ENCODE data around the gene FOXC1. TPM values are rescaled to one million over a fixed set of nuclear protein-coding genes. Genes with fewer than 3 reads are reported as not detected.

Gene FOXC1
- total and polyA plus RNA-seq, 2 experiments from 2014 or later: 0.60 to 1.1 TPM

- no peak overlapping the region for H2AFZ ChIP-seq
- no peak overlapping the region for H3K27ac ChIP-seq
- H3K9me3 ChIP-seq (ENCODE audit: low read depth): no peaks in the 10 kb centered on the region
- H3K36me3 ChIP-seq (replicated peaks; ENCODE audit: insufficient read depth, low read depth): no peaks in the 10 kb centered on the region
- H3K27me3 ChIP-seq: peaks cover 63% of the 10 kb centered on the region
- WGBS (ENCODE audit: low lambda C conversion rate, missing lambda C conversion rate): 95% methylated on average over 10 of the region's 10 CpGs
- H3K9me2 ChIP-seq (replicated peaks; ENCODE audit: insufficient read depth): no peaks in the 10 kb centered on the region
- H3K79me2 ChIP-seq: no peaks in the 10 kb centered on the region
- H3K4me2 ChIP-seq: no peak overlapping the region
- H3K4me1 ChIP-seq (ENCODE audit: insufficient read depth): peaks cover 12% of the 10 kb centered on the region
- no peak for DNase-seq (ENCODE audit: low spot score)
- H4K20me1 ChIP-seq (ENCODE audit: insufficient read depth, poor library complexity, severe bottlenecking): no peaks in the 10 kb centered on the region
- no peak overlapping the region for H3K4me3 ChIP-seq
- TF ChIP-seq EZH2phosphoT487 (IDR thresholded peaks at IDR 0.05; ENCODE audit: low read depth, severe bottlenecking, unreplicated experiment) (no peak), CTCF (IDR thresholded peaks at IDR 0.05; ENCODE audit: poor library complexity) (no peak), EZH2 (IDR thresholded peaks at IDR 0.05; ENCODE audit: borderline replicate concordance) (no peak)
Measured at GRCh38 chr6:1602049-1602713, 7.5 kb upstream of the FOXC1 start.

GRCh38 chr6:1603708-1604107, 6.0 kb upstream of the FOXC1 start:
- Histone ChIP-seq H3K9me3 (ENCODE audit: low read depth) (no peaks in the 10 kb centered on the region), H3K9me2 (replicated peaks; ENCODE audit: insufficient read depth) (no peaks in the 10 kb centered on the region), H3K79me2 (no peaks in the 10 kb centered on the region), H2AFZ (no peak overlapping the region), H3K4me1 (ENCODE audit: insufficient read depth) (peaks cover 18% of the 10 kb centered on the region), H3K4me3 (no peak overlapping the region), H3K27ac (no peak overlapping the region), H3K4me2 (peak overlapping the region; percentile 97), H4K20me1 (ENCODE audit: insufficient read depth, poor library complexity, severe bottlenecking) (no peaks in the 10 kb centered on the region), H3K36me3 (replicated peaks; ENCODE audit: insufficient read depth, low read depth) (no peaks in the 10 kb centered on the region), H3K27me3 (peaks cover 78% of the 10 kb centered on the region)
- TF ChIP-seq CTCF (IDR thresholded peaks at IDR 0.05; ENCODE audit: poor library complexity) (no peak), EZH2 (IDR thresholded peaks at IDR 0.05; ENCODE audit: borderline replicate concordance) (no peak), EZH2phosphoT487 (IDR thresholded peaks at IDR 0.05; ENCODE audit: low read depth, severe bottlenecking, unreplicated experiment) (no peak)
- WGBS (ENCODE audit: low lambda C conversion rate, missing lambda C conversion rate): 78% methylated on average over 15 of the region's 15 CpGs
- DNase-seq (ENCODE audit: low spot score): no peak

GRCh38 chr6:1604158-1605003, 5.3 kb upstream of the FOXC1 start:
- Histone ChIP-seq H4K20me1 (ENCODE audit: insufficient read depth, poor library complexity, severe bottlenecking) (no peaks in the 10 kb centered on the region), H3K9me3 (ENCODE audit: low read depth) (no peaks in the 10 kb centered on the region), H3K9me2 (replicated peaks; ENCODE audit: insufficient read depth) (no peaks in the 10 kb centered on the region), H3K27ac (no peak overlapping the region), H3K36me3 (replicated peaks; ENCODE audit: insufficient read depth, low read depth) (no peaks in the 10 kb centered on the region), H3K27me3 (peaks cover 81% of the 10 kb centered on the region), H2AFZ (peak overlapping the region; percentile 83), H3K79me2 (no peaks in the 10 kb centered on the region), H3K4me2 (peak overlapping the region; percentile 97), H3K4me3 (peak overlapping the region; percentile 26), H3K4me1 (ENCODE audit: insufficient read depth) (peaks cover 22% of the 10 kb centered on the region)
- TF ChIP-seq EZH2phosphoT487 (IDR thresholded peaks at IDR 0.05; ENCODE audit: low read depth, severe bottlenecking, unreplicated experiment) (no peak), CTCF (IDR thresholded peaks at IDR 0.05; ENCODE audit: poor library complexity) (peak; percentile 75), EZH2 (IDR thresholded peaks at IDR 0.05; ENCODE audit: borderline replicate concordance) (no peak)
- peak; percentile 90 for DNase-seq (ENCODE audit: low spot score)
- 3% methylated on average over 82 of the region's 85 CpGs for WGBS (ENCODE audit: low lambda C conversion rate, missing lambda C conversion rate)

Data from hepatocyte (in vitro differentiated cells).